Mesothelial cell of epicardium (in vitro differentiated cells): ENCODE measurements around the gene ABHD17B. TPM values are rescaled to one million over a fixed set of nuclear protein-coding genes. Genes with fewer than 3 reads are reported as not detected.
A peak's percentile ranks its signal among the peaks of the same experiment; 100 is the strongest.

Experiments
- DNase-seq, 2 experiments: peaks; one replicate each; pipeline ENCODE4 v3.0.0; 2021; ENCODE audit warnings: low spot score in 2 of 2; ENCODE audit not compliant: unreplicated experiment in 2 of 2
- H3K27ac Mint-ChIP-seq: 2 replicates; pipeline ENCODE4 v1.8.0; 2021; ENCODE audit warnings: mixed read lengths
- H3K27me3 Mint-ChIP-seq: 2 replicates; pipeline ENCODE4 v1.8.0; 2021; ENCODE audit warnings: low read depth, mixed read lengths
- H3K36me3 Mint-ChIP-seq: 2 replicates; pipeline ENCODE4 v1.8.0; 2021; ENCODE audit warnings: mixed read lengths
- H3K4me1 Mint-ChIP-seq: 2 replicates; pipeline ENCODE4 v1.8.0; 2021; ENCODE audit warnings: mixed read lengths
- H3K4me3 Mint-ChIP-seq: 2 replicates; pipeline ENCODE4 v1.8.0; 2021; ENCODE audit warnings: mild to moderate bottlenecking, moderate library complexity, mixed read lengths
- H3K9me3 Mint-ChIP-seq: 2 replicates; pipeline ENCODE4 v1.8.0; 2021; ENCODE audit warnings: mixed read lengths
- total RNA-seq: library from RNA; stranded (reverse); gene quantifications from 3 replicates; pipeline ENCODE4 v1.2.1, GENCODE V29; 2021
- TF ChIP-seq, protein P1 (sequence below): fragments of 200-600 bp; sonication (generic); IDR thresholded peaks from one replicate; pipeline ENCODE4 v1.5.0; 2021; ENCODE audit warnings: antibody characterized with exemption; ENCODE audit not compliant: unreplicated experiment

ABHD17B gene
- total RNA-seq, 1 donor from 2014 or later = 27.0 TPM

DNA sequence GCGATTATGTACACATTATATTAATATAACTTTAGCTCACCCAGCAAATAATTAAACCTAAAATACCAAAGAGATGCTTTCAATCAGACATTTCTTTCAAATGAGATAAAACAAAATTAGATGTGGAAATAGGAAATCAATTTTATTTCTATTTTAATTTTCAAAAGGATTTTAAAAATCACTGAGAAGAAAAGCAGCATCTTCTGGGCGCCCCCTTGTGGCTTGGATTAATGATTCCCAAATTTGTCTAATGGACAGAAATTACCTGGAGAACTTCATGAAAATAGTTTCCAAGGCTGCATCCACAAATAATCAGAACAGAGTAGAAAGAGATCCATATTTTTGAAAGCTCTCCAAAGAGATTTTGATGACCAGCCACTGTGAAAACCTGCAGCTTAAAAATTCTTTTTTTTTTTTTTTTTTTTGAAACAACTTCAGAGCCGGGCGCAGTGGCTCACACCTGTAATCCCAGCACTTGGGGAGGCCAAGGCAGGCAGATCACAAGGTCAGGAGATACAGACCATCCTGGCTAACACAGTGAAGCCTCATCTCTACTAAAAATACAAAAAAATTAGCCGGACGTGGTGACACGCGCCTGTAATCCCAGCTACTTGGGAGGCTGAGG lies 91.8 kb downstream of the ABHD17B start:
- peak in 1 of 2 experiments; percentile 60 for DNase-seq
- peaks cover 24% of the 10 kb centered on the region for H3K4me1 Mint-ChIP-seq
- no peak overlapping the region for H3K4me3 Mint-ChIP-seq
- H3K9me3 Mint-ChIP-seq = no peaks in the 10 kb centered on the region
- no peaks in the 10 kb centered on the region for H3K27me3 Mint-ChIP-seq
- H3K27ac Mint-ChIP-seq = no peak overlapping the region
- no peaks in the 10 kb centered on the region for H3K36me3 Mint-ChIP-seq
- TF ChIP-seq, protein P1, sequence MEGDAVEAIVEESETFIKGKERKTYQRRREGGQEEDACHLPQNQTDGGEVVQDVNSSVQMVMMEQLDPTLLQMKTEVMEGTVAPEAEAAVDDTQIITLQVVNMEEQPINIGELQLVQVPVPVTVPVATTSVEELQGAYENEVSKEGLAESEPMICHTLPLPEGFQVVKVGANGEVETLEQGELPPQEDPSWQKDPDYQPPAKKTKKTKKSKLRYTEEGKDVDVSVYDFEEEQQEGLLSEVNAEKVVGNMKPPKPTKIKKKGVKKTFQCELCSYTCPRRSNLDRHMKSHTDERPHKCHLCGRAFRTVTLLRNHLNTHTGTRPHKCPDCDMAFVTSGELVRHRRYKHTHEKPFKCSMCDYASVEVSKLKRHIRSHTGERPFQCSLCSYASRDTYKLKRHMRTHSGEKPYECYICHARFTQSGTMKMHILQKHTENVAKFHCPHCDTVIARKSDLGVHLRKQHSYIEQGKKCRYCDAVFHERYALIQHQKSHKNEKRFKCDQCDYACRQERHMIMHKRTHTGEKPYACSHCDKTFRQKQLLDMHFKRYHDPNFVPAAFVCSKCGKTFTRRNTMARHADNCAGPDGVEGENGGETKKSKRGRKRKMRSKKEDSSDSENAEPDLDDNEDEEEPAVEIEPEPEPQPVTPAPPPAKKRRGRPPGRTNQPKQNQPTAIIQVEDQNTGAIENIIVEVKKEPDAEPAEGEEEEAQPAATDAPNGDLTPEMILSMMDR = peak; percentile 77

DNA sequence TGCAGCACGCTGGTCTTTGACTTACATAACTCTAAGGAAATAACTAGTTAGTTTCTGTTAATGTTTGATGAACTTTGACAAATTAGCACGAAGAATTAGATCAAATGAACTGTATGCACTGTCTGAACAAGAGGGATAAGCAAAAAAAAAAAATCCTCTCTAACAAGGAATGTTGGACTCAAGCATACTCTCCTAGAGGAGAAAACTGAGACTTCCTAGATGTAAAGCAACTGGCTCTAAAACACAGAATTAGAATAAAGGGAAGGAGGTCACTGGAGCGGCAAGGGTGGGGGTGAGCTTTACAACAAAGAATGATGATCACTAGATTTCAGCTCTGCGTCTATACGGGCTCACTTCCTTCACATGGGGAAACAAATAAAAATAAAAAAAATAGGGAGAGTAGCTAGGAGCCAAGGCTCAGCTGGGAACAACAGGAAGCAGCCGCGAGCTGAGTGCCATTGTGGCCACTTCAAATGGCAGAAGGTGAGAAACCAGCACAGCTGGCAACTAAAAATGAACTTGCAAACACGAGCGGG lies 94.0 kb downstream of the ABHD17B start:
- TF ChIP-seq, protein P1 = no peak

More for the DNA sequence above, 94.0 kb downstream of the ABHD17B start:
- Mint-ChIP-seq H3K9me3 (no peaks in the 10 kb centered on the region), H3K36me3 (no peaks in the 10 kb centered on the region), H3K27ac (no peak overlapping the region), H3K4me3 (no peak overlapping the region), H3K27me3 (no peaks in the 10 kb centered on the region), H3K4me1 (peaks cover 12% of the 10 kb centered on the region)
- DNase-seq = no peak

Other genes with a start within 250 kb of the ABHD17B start
- gene CEMIP2, start 142.7 kb downstream of the ABHD17B start, total RNA-seq = 111 to 122 TPM (median 114 TPM) in 3 replicates
- 13.6 to 15.9 TPM (median 15.2 TPM) in 3 replicates for gene C9orf85, start 446 bp upstream of the ABHD17B start, total RNA-seq
- gene C9orf57, start 149.4 kb upstream of the ABHD17B start, total RNA-seq = not detected in 3 replicates
- 0.22 to 0.58 TPM (median 0.43 TPM) in 3 replicates for gene GDA, start 238.2 kb upstream of the ABHD17B start, total RNA-seq